Head of caudate nucleus (tissue), 42 donors: Measurements from ENCODE around the gene RCN2.
A peak's percentile ranks its signal among the peaks of the same experiment; 100 is the strongest.

ENCODE experiments used
- DNase-seq, 42 donors: peaks; one replicate each; pipeline versions ENCODE4 v3.0.0 to v3.0.0-alpha.2; 2020 to 2021; ENCODE audit warnings: mixed read lengths in 7 of 42
- intact Hi-C: fragments of 100-400 bp; cut with DNase I; formaldehyde crosslinking; loops from one replicate; pipeline ENCODE4 v1.15.0; 2022

RCN2 gene

GRCh38 chr15:76929011-76929760, 2.4 kb upstream of the RCN2 start:
- DNase-seq, result no peak
- intact Hi-C loops, result no loop called here

- DNase-seq, result no peak
- intact Hi-C loops, result no loop called here
Measured at GRCh38 chr15:76930831-76931396, 635 bp upstream of the RCN2 start.

GRCh38 chr15:76932135-76932966, 802 bp downstream of the RCN2 start:
- peak in 4 of 42 donors; percentile 11 to 19 (median 16) for DNase-seq
- intact Hi-C loops, result no loop called here

- intact Hi-C loops, result no loop called here
- DNase-seq, result no peak
Measured at GRCh38 chr15:76935620-76936019, 4.1 kb downstream of the RCN2 start.

GRCh38 chr15:76936671-76937070, 5.1 kb downstream of the RCN2 start:
- no peak for DNase-seq
- intact Hi-C loops, result no loop called here

- intact Hi-C loops, result no loop called here
- no peak for DNase-seq
Measured at GRCh38 chr15:76938752-76939151, 7.2 kb downstream of the RCN2 start.

GRCh38 chr15:76939715-76940114, 8.2 kb downstream of the RCN2 start:
- intact Hi-C loops, result loop anchor here (10.0 kb wide), 1 partner anchor 135 kb away; the partner anchor contains the start of gene TSPAN3
- no peak for DNase-seq

GRCh38 chr15:76941636-76942035, 10.1 kb downstream of the RCN2 start:
- no peak for DNase-seq
- intact Hi-C loops, result loop anchor here (10.0 kb wide), 1 partner anchor 133 kb away; the partner anchor contains the start of gene TSPAN3

- intact Hi-C loops, result loop anchor here (10.0 kb wide), 1 partner anchor 132 kb away; the partner anchor contains the start of gene TSPAN3
- DNase-seq, result no peak
Measured at GRCh38 chr15:76942331-76942730, 10.8 kb downstream of the RCN2 start.

GRCh38 chr15:76945494-76946093, 14.0 kb downstream of the RCN2 start:
- DNase-seq, result no peak
- intact Hi-C loops, result loop anchor here (10.0 kb wide), 1 partner anchor 129 kb away; the partner anchor contains the start of gene TSPAN3

GRCh38 chr15:76947454-76947853, 15.9 kb downstream of the RCN2 start:
- intact Hi-C loops, result loop anchor here (10.0 kb wide), 1 partner anchor 127 kb away; the partner anchor contains the start of gene TSPAN3
- no peak for DNase-seq

- DNase-seq, result peak in 2 of 42 donors; percentile 13 to 25
- intact Hi-C loops, result no loop called here
Measured at GRCh38 chr15:76951220-76951619, 19.7 kb downstream of the RCN2 start.

- DNase-seq, result no peak
- intact Hi-C loops, result no loop called here
Measured at GRCh38 chr15:76953913-76954312, 22.4 kb downstream of the RCN2 start.

GRCh38 chr15:76954744-76955143, 23.2 kb downstream of the RCN2 start:
- intact Hi-C loops, result no loop called here

GRCh38 chr15:76961268-76962011, 29.9 kb downstream of the RCN2 start:
- no peak for DNase-seq
- intact Hi-C loops, result no loop called here

More at GRCh38 chr15:76954744-76955143, 23.2 kb downstream of the RCN2 start:
- DNase-seq, result peak in 10 of 42 donors; percentile 25 to 65 (median 43)

GRCh38 chr15:76962337-76963013, 30.9 kb downstream of the RCN2 start:
- DNase-seq, result no peak
- intact Hi-C loops, result no loop called here

GRCh38 chr15:76963596-76963995, 32.0 kb downstream of the RCN2 start:
- no peak for DNase-seq
- intact Hi-C loops, result no loop called here

GRCh38 chr15:76964157-76964556, 32.6 kb downstream of the RCN2 start:
- no peak for DNase-seq
- intact Hi-C loops, result no loop called here
